Loucy (cell line): ENCODE results near the gene ATP5MC2.

Experiments
- EZH2phosphoT487 ChIP-seq: fragments of 200-600 bp; IDR thresholded peaks from 2 replicates; pipeline ENCODE4 v1.6.1; 2018; ENCODE audit warnings: antibody characterized with exemption, mild to moderate bottlenecking, moderate library complexity, borderline replicate concordance
- TF ChIP-seq, protein P1 (sequence below): fragments of 200-600 bp; sonication (generic); conservative IDR thresholded peaks from 2 replicates; pipeline ENCODE4 v1.5.1; 2014; ENCODE audit warnings: mild to moderate bottlenecking, antibody characterized with exemption, low read length

DNA sequence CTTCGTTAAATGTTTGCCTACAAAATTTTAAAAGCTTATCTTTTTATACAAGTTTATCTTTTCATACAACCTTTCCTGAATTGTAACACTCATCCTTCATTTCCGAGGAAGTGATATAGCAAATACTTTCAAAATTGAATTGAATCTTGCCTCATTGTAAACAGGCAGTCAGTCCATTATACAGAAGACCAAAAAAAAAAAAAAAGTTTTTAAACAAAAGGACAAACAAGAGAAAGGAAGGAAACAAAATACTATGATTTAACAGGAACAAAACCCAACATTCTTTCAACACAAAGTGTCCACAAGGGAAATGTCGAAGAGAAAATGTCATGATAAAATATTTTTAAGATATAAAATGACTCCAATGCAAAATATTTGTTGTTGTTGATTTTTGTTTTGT is 58.2 kb downstream of the ATP5MC2 start:
- TF ChIP-seq, protein P1, sequence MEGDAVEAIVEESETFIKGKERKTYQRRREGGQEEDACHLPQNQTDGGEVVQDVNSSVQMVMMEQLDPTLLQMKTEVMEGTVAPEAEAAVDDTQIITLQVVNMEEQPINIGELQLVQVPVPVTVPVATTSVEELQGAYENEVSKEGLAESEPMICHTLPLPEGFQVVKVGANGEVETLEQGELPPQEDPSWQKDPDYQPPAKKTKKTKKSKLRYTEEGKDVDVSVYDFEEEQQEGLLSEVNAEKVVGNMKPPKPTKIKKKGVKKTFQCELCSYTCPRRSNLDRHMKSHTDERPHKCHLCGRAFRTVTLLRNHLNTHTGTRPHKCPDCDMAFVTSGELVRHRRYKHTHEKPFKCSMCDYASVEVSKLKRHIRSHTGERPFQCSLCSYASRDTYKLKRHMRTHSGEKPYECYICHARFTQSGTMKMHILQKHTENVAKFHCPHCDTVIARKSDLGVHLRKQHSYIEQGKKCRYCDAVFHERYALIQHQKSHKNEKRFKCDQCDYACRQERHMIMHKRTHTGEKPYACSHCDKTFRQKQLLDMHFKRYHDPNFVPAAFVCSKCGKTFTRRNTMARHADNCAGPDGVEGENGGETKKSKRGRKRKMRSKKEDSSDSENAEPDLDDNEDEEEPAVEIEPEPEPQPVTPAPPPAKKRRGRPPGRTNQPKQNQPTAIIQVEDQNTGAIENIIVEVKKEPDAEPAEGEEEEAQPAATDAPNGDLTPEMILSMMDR = no peak
- no peak for TF ChIP-seq EZH2phosphoT487
